Fibroblast of lung (primary cell): Measurements from ENCODE around the gene SLC25A10. TPM values are rescaled to one million over a fixed set of nuclear protein-coding genes. Genes with fewer than 3 reads are reported as not detected.

Experiments
- DNase-seq, 2 donors: peaks; one replicate each; pipeline versions ENCODE4 v3.0.0 to v3.0.0-alpha.2; 2010; ENCODE audit warnings: low read depth in 2 of 2
- H2AFZ ChIP-seq: 2 replicates; pipeline ENCODE4 v1.5.1; 2012; ENCODE audit warnings: low read length, control low read depth, inconsistent platforms
- H3K27ac ChIP-seq: 2 replicates; pipeline ENCODE4 v1.5.1; 2011; ENCODE audit warnings: low read length, control low read depth; ENCODE audit not compliant: insufficient read depth
- H3K27me3 ChIP-seq: 2 replicates; pipeline ENCODE4 v1.5.1; 2011; ENCODE audit warnings: mild to moderate bottlenecking, low read length; ENCODE audit not compliant: control insufficient read depth, insufficient read depth
- H3K36me3 ChIP-seq: 2 replicates; pipeline ENCODE4 v1.5.1; 2011; ENCODE audit warnings: low read length; ENCODE audit not compliant: control insufficient read depth, insufficient read depth
- H3K4me1 ChIP-seq: 2 replicates; pipeline ENCODE4 v1.5.1; 2011; ENCODE audit warnings: low read length; ENCODE audit not compliant: control insufficient read depth, insufficient read depth; ENCODE audit errors: extremely low read depth
- H3K4me2 ChIP-seq: 2 replicates; pipeline ENCODE4 v1.5.1; 2011; ENCODE audit warnings: low read length, control low read depth; ENCODE audit not compliant: insufficient read depth; ENCODE audit errors: extremely low read depth
- H3K4me3 ChIP-seq, 4 experiments: fragments of 200-600 bp in 1 of 4; sonication (generic) in 1 of 4; replicated peaks in 1 of 4; 2 replicates each; pipeline ENCODE4 v1.5.1; 2011 to 2016; ENCODE audit warnings: low read length in 4 of 4, low read depth in 3 of 4, mild to moderate bottlenecking in 3 of 4, control low read depth in 2 of 4, inconsistent platforms in 1 of 4, mixed read lengths in 1 of 4; ENCODE audit not compliant: insufficient read depth in 1 of 4; ENCODE audit errors: control extremely low read depth in 1 of 4
- H3K79me2 ChIP-seq: 2 replicates; pipeline ENCODE4 v1.5.1; 2012; ENCODE audit warnings: mild to moderate bottlenecking, low read length, inconsistent platforms; ENCODE audit not compliant: control insufficient read depth, insufficient read depth
- H3K9ac ChIP-seq: 2 replicates; pipeline ENCODE4 v1.5.1; 2011; ENCODE audit warnings: mild to moderate bottlenecking, low read length, control low read depth; ENCODE audit not compliant: insufficient read depth
- H3K9me3 ChIP-seq: 2 replicates; pipeline ENCODE4 v1.5.1; 2012; ENCODE audit warnings: low read depth, low read length; ENCODE audit not compliant: control insufficient read depth, insufficient read depth
- H4K20me1 ChIP-seq: 2 replicates; pipeline ENCODE4 v1.5.1; 2011; ENCODE audit warnings: low read length; ENCODE audit not compliant: control insufficient read depth, insufficient read depth; ENCODE audit errors: extremely low read depth
- CTCF ChIP-seq, 2 donors: IDR thresholded peaks in 1 of 2; conservative IDR thresholded peaks in 1 of 2; 1 replicate in 1 of 2; 2 replicates in 1 of 2; pipeline ENCODE4 v1.5.1; 2011 to 2012; ENCODE audit warnings: low read length in 2 of 2, control low read depth in 1 of 2, inconsistent platforms in 1 of 2, low read depth in 1 of 2, mild to moderate bottlenecking in 1 of 2
- EZH2 ChIP-seq: IDR thresholded peaks from 2 replicates; pipeline ENCODE4 v1.5.1; 2012; ENCODE audit warnings: low read length, control low read depth, mild to moderate bottlenecking; ENCODE audit errors: missing control alignments
- polyA plus RNA-seq, 2 donors: library from polyadenylated mRNA; depleted of rRNA in 1 of 2; stranded (reverse) in 1 of 2; unstranded in 1 of 2; fragments of >200 nt; gene quantifications; 2 replicates each; pipeline ENCODE4 v1.2.1, GENCODE V29; 2011 to 2012; ENCODE audit warnings: missing spikeins in 1 of 2
- total RNA-seq: library from RNA; depleted of rRNA; stranded (reverse); fragments of >200 nt; gene quantifications from 2 replicates; pipeline ENCODE4 v1.2.1, GENCODE V29; 2014

The SLC25A10 gene
- total and polyA plus RNA-seq, 2 donors (not counting 1 experiment from before 2014, with no cell fraction given), result 3.7 to 5.8 TPM

- Histone ChIP-seq H3K4me3 (peak overlapping the region; percentile 62 to 92 (median 80)), H3K27ac (peak overlapping the region; percentile 96), H3K4me1 (peaks cover 12% of the 10 kb centered on the region), H2AFZ (no peak overlapping the region), H3K27me3 (no peaks in the 10 kb centered on the region), H3K9ac (peak overlapping the region; percentile 97), H4K20me1 (peaks cover 2% of the 10 kb centered on the region), H3K4me2 (peak overlapping the region; percentile 100), H3K79me2 (peaks cover 81% of the 10 kb centered on the region), H3K36me3 (peaks cover 42% of the 10 kb centered on the region), H3K9me3 (no peaks in the 10 kb centered on the region)
- peak; percentile 28 to 76 for DNase-seq
- TF ChIP-seq EZH2 (no peak), CTCF (conservative IDR thresholded peaks at IDR 0.05 in 1 of 2, IDR thresholded peaks at IDR 0.05 in 1 of 2; ENCODE audit: low read depth in 1 of 2, low read length in 2 of 2) (no peak)
Observed at GRCh38 chr17:81685108-81685507, 27.0 kb upstream of the SLC25A10 start.

- no peaks in the 10 kb centered on the region for H3K9me3 ChIP-seq
- no peak overlapping the region for H3K27ac ChIP-seq
- H3K27me3 ChIP-seq, result no peaks in the 10 kb centered on the region
- H4K20me1 ChIP-seq, result peaks cover 2% of the 10 kb centered on the region
- TF ChIP-seq EZH2 (no peak), CTCF (conservative IDR thresholded peaks at IDR 0.05 in 1 of 2, IDR thresholded peaks at IDR 0.05 in 1 of 2; ENCODE audit: low read depth in 1 of 2, low read length in 2 of 2) (no peak)
- no peak overlapping the region for H3K4me2 ChIP-seq
- H3K36me3 ChIP-seq, result peaks cover 46% of the 10 kb centered on the region
- no peak overlapping the region for H2AFZ ChIP-seq
- H3K79me2 ChIP-seq, result peaks cover 76% of the 10 kb centered on the region
- no peak overlapping the region for H3K9ac ChIP-seq
- DNase-seq, result no peak
- H3K4me3 ChIP-seq, result no peak overlapping the region
- H3K4me1 ChIP-seq, result peaks cover 12% of the 10 kb centered on the region
Observed at GRCh38 chr17:81686614-81687013, 25.5 kb upstream of the SLC25A10 start.

GRCh38 chr17:81687770-81688541, 24.1 kb upstream of the SLC25A10 start:
- H4K20me1 ChIP-seq, result peaks cover 2% of the 10 kb centered on the region
- H3K36me3 ChIP-seq, result peaks cover 55% of the 10 kb centered on the region
- H3K9ac ChIP-seq, result no peak overlapping the region
- DNase-seq, result no peak
- TF ChIP-seq CTCF (conservative IDR thresholded peaks at IDR 0.05 in 1 of 2, IDR thresholded peaks at IDR 0.05 in 1 of 2; ENCODE audit: low read depth in 1 of 2, low read length in 2 of 2) (no peak), EZH2 (no peak)
- no peak overlapping the region for H2AFZ ChIP-seq
- H3K27me3 ChIP-seq, result no peaks in the 10 kb centered on the region
- H3K4me3 ChIP-seq, result no peak overlapping the region
- H3K4me1 ChIP-seq, result peaks cover 9% of the 10 kb centered on the region
- no peak overlapping the region for H3K27ac ChIP-seq
- no peak overlapping the region for H3K4me2 ChIP-seq
- H3K79me2 ChIP-seq, result peaks cover 68% of the 10 kb centered on the region
- H3K9me3 ChIP-seq, result no peaks in the 10 kb centered on the region
